Right kidney (tissue), 1 donor: ENCODE measurements around the gene UBE2D2.
"Not testable (repeated sequence)": the region's sequence is repeated elsewhere in the genome, so short reads cannot be mapped to it uniquely, and the experiment has no call there.

ENCODE experiments used
- DNase-seq: peaks from one replicate; pipeline ENCODE4 v3.0.0-alpha.2; 2016

Gene UBE2D2

GRCh38 chr5:139543423-139543991 is 17.6 kb upstream of the UBE2D2 start:
- DNase-seq, result peak; percentile 48

GRCh38 chr5:139546593-139546992 is 14.5 kb upstream of the UBE2D2 start:
- DNase-seq, result not testable (repeated sequence)

GRCh38 chr5:139549162-139549894 is 11.8 kb upstream of the UBE2D2 start:
- DNase-seq, result no peak

- not testable (repeated sequence) for DNase-seq
Observed at GRCh38 chr5:139550051-139550872, 10.9 kb upstream of the UBE2D2 start.

- DNase-seq, result no peak
Observed at GRCh38 chr5:139551191-139551889, 9.8 kb upstream of the UBE2D2 start.

GRCh38 chr5:139552893-139553575 is 8.1 kb upstream of the UBE2D2 start:
- no peak for DNase-seq

GRCh38 chr5:139554264-139554663 is 6.9 kb upstream of the UBE2D2 start:
- DNase-seq, result no peak

- DNase-seq, result no peak
Observed at GRCh38 chr5:139557811-139558210, 3.3 kb upstream of the UBE2D2 start.

GRCh38 chr5:139561655-139562451 is 714 bp downstream of the UBE2D2 start:
- DNase-seq, result no peak

GRCh38 chr5:139562847-139563246 is 1.7 kb downstream of the UBE2D2 start:
- no peak for DNase-seq

GRCh38 chr5:139565411-139566305 is 4.5 kb downstream of the UBE2D2 start:
- DNase-seq, result no peak

- DNase-seq, result no peak
Observed at GRCh38 chr5:139566611-139567010, 5.5 kb downstream of the UBE2D2 start.

- DNase-seq, result no peak
Observed at GRCh38 chr5:139569270-139569955, 8.3 kb downstream of the UBE2D2 start.

- DNase-seq, result no peak
Observed at GRCh38 chr5:139571543-139571942, 10.4 kb downstream of the UBE2D2 start.

- no peak for DNase-seq
Observed at GRCh38 chr5:139571966-139572365, 10.8 kb downstream of the UBE2D2 start.

- DNase-seq, result no peak
Observed at GRCh38 chr5:139574641-139575312, 13.6 kb downstream of the UBE2D2 start.

GRCh38 chr5:139575313-139575646 is 14.1 kb downstream of the UBE2D2 start:
- no peak for DNase-seq

- no peak for DNase-seq
Observed at GRCh38 chr5:139575751-139576150, 14.6 kb downstream of the UBE2D2 start.

- DNase-seq, result no peak
Observed at GRCh38 chr5:139577689-139578290, 16.7 kb downstream of the UBE2D2 start.
